Immature natural killer cell (primary cell): Measurements from ENCODE around the gene LLCFC1. TPM values are rescaled to one million over a fixed set of nuclear protein-coding genes. Genes with fewer than 3 reads are reported as not detected.

Experiments
- DNase-seq, 3 donors: peaks; one replicate each; pipeline ENCODE4 v3.0.0; 2022; ENCODE audit warnings: mixed read lengths in 1 of 3
- H3K27ac Mint-ChIP-seq, 6 donors: one replicate each; pipeline ENCODE4 v1.8.0; 2020; ENCODE audit warnings: mixed read lengths in 6 of 6, mild to moderate bottlenecking in 5 of 6, inconsistent platforms in 4 of 6, moderate library complexity in 3 of 6
- H3K27me3 Mint-ChIP-seq, 3 donors: one replicate each; pipeline ENCODE4 v1.8.0; 2020 to 2021; ENCODE audit warnings: low read depth in 3 of 3, mild to moderate bottlenecking in 3 of 3, mixed read lengths in 3 of 3, moderate library complexity in 3 of 3, inconsistent platforms in 1 of 3
- H3K36me3 Mint-ChIP-seq, 3 donors: one replicate each; pipeline ENCODE4 v1.8.0; 2020; ENCODE audit warnings: mixed read lengths in 3 of 3, inconsistent platforms in 2 of 3, mild to moderate bottlenecking in 2 of 3
- H3K4me1 Mint-ChIP-seq, 2 donors: one replicate each; pipeline ENCODE4 v1.8.0; 2020; ENCODE audit warnings: inconsistent platforms in 2 of 2, mild to moderate bottlenecking in 2 of 2, mixed read lengths in 2 of 2, moderate library complexity in 1 of 2
- H3K4me3 Mint-ChIP-seq, 5 donors: one replicate each; pipeline ENCODE4 v1.8.0; 2020; ENCODE audit warnings: mild to moderate bottlenecking in 5 of 5, mixed read lengths in 5 of 5, inconsistent platforms in 3 of 5, moderate library complexity in 3 of 5
- H3K9me3 Mint-ChIP-seq, 6 donors: one replicate each; pipeline ENCODE4 v1.8.0; 2020; ENCODE audit warnings: mild to moderate bottlenecking in 6 of 6, mixed read lengths in 6 of 6, inconsistent platforms in 4 of 6, moderate library complexity in 3 of 6
- polyA plus RNA-seq, 3 donors: library from polyadenylated mRNA; unstranded; fragments of 300-500 nt; fragmentation: Illumina TruSeq; gene quantifications; one replicate each; pipeline ENCODE4 v1.2.3, GENCODE V29; 2021

The LLCFC1 gene
- polyA plus RNA-seq, 3 donors from 2014 or later = not detected

- no peak for DNase-seq
- Mint-ChIP-seq H3K4me1 (no peaks in the 10 kb centered on the region), H3K4me3 (no peak overlapping the region), H3K27me3 (peaks cover 0 to 4% (median 1%) of the 10 kb centered on the region in 3 donors), H3K36me3 (no peaks in the 10 kb centered on the region), H3K27ac (no peak overlapping the region), H3K9me3 (no peaks in the 10 kb centered on the region)
These were observed 1.8 kb downstream of the LLCFC1 start for GRCh38 chr7:142940966-142941535.

DNA sequence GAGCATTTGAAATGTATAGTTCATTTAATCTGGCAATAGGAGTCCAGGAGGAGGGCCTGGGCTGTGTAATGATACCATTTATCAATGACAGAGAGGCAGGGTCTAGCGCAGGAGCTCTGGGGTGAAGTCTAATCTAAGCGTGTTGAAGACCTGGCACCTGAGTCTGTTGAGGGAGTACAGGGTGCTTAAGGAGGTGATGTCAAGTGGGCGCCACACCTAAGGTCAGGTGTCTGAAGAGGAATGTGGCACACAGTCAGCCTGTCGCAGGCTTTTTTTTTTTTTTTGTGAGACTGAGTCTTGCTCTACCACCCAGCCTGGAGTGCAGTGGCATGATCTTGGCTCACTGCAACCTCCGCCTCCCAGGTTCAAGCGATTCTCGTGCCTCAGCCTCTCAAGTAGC is 2.3 kb downstream of the LLCFC1 start:
- DNase-seq = no peak
- Mint-ChIP-seq H3K9me3 (no peaks in the 10 kb centered on the region), H3K4me3 (no peak overlapping the region), H3K36me3 (no peaks in the 10 kb centered on the region), H3K4me1 (no peaks in the 10 kb centered on the region), H3K27ac (no peak overlapping the region), H3K27me3 (peaks cover 0 to 4% (median 1%) of the 10 kb centered on the region in 3 donors)

- H3K4me1 Mint-ChIP-seq = no peaks in the 10 kb centered on the region
- H3K4me3 Mint-ChIP-seq = no peak overlapping the region
- H3K27ac Mint-ChIP-seq = no peak overlapping the region
- H3K36me3 Mint-ChIP-seq = no peaks in the 10 kb centered on the region
- no peak for DNase-seq
- H3K27me3 Mint-ChIP-seq = peaks cover 0 to 4% (median under 1%) of the 10 kb centered on the region in 3 donors
- no peaks in the 10 kb centered on the region for H3K9me3 Mint-ChIP-seq
These were observed 3.5 kb downstream of the LLCFC1 start for GRCh38 chr7:142942746-142943145.

GRCh38 chr7:142943706-142944268 is 4.5 kb downstream of the LLCFC1 start:
- H3K4me3 Mint-ChIP-seq = no peak overlapping the region
- DNase-seq = no peak
- no peaks in the 10 kb centered on the region for H3K4me1 Mint-ChIP-seq
- peaks cover 0 to 6% (median 4%) of the 10 kb centered on the region in 3 donors for H3K27me3 Mint-ChIP-seq
- no peak overlapping the region for H3K27ac Mint-ChIP-seq
- H3K36me3 Mint-ChIP-seq = no peaks in the 10 kb centered on the region
- no peaks in the 10 kb centered on the region for H3K9me3 Mint-ChIP-seq

DNA sequence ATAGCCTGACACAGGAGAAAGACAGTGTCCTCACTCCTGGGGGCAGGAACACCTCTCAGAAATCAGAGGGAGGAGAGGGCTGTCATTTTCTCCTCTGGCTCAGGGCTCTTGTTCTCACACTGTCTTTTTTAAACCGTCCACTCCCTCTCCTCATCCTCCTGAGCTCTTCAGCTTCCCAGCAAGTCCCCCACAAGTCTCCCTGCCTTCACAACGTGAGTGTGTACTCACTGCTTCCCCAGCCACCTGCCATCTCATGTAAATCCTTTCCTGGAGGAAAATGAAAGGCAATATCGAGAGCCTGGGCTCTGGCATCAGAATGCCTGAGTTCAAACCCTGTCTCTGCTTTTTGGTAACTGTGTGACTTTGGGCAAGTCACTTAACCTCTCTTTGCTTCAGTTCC is 5.7 kb downstream of the LLCFC1 start:
- no peak for DNase-seq
- Mint-ChIP-seq H3K4me3 (no peak overlapping the region), H3K27me3 (peaks cover 0 to 6% (median 5%) of the 10 kb centered on the region in 3 donors)

DNA sequence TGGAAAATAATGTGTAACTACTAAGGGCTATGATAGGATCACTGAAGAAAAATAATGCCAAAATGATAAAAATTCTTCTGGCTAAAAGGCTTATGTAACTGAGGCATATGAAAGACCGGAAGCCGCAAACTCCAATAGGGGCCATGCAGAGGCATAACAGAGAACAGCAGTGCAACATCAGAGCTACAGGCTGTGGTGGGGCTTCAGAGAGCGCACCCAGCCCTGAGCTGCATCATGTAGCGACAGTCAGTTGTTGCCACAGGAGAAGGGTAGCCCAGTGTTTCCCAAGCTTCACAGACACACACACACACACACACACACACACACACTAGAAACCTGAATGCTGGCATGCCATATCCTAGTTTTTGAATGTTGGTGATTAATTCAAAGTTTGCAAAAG is 9.3 kb downstream of the LLCFC1 start:
- H3K4me1 Mint-ChIP-seq = no peaks in the 10 kb centered on the region
- peaks cover 1 to 7% (median 2%) of the 10 kb centered on the region in 3 donors for H3K27me3 Mint-ChIP-seq
- H3K27ac Mint-ChIP-seq = no peak overlapping the region
- no peaks in the 10 kb centered on the region for H3K9me3 Mint-ChIP-seq
- no peak for DNase-seq
- H3K36me3 Mint-ChIP-seq = no peaks in the 10 kb centered on the region
- H3K4me3 Mint-ChIP-seq = no peak overlapping the region

More for the DNA sequence above, 5.7 kb downstream of the LLCFC1 start:
- Mint-ChIP-seq H3K4me1 (no peaks in the 10 kb centered on the region), H3K36me3 (no peaks in the 10 kb centered on the region), H3K9me3 (no peaks in the 10 kb centered on the region), H3K27ac (no peak overlapping the region)

DNA sequence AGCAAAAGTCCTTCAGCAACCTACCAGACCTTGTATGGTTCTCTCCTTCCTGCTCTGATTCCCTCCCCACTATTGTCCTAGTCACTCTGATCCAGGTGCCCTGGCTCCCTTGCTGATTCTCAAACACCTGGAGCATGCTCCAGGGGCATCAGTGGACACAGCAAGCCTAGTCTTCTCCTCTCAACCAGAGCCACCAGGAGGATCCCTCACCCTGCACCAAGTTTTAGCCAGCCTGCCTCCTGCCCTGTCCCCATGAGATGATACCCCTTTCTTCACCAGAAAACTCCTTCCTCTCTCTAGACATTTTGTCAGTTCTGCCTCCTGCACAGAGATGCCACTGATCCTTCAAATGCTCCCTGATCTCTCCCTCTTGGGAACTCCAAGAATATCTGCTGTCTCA is 11.0 kb downstream of the LLCFC1 start:
- no peak for DNase-seq
- Mint-ChIP-seq H3K4me3 (no peak overlapping the region), H3K4me1 (no peaks in the 10 kb centered on the region), H3K27me3 (peaks cover 1 to 9% (median 4%) of the 10 kb centered on the region in 3 donors), H3K9me3 (peaks cover 0 to 7% (median 1%) of the 10 kb centered on the region in 6 donors), H3K36me3 (no peaks in the 10 kb centered on the region), H3K27ac (no peak overlapping the region)

- H3K4me1 Mint-ChIP-seq = no peaks in the 10 kb centered on the region
- H3K4me3 Mint-ChIP-seq = no peak overlapping the region
- H3K36me3 Mint-ChIP-seq = peaks cover 7 to 11% (median 7%) of the 10 kb centered on the region in 3 donors
- H3K9me3 Mint-ChIP-seq = peaks cover 8 to 20% (median 13%) of the 10 kb centered on the region in 6 donors
- DNase-seq = no peak
- no peak overlapping the region for H3K27ac Mint-ChIP-seq
- H3K27me3 Mint-ChIP-seq = peaks cover 6 to 8% (median 6%) of the 10 kb centered on the region in 3 donors
These were observed 15.5 kb downstream of the LLCFC1 start for GRCh38 chr7:142954680-142955268.

GRCh38 chr7:142956951-142957623 is 17.8 kb downstream of the LLCFC1 start:
- H3K27me3 Mint-ChIP-seq = peaks cover 6 to 18% (median 13%) of the 10 kb centered on the region in 3 donors
- H3K4me3 Mint-ChIP-seq = no peak overlapping the region
- no peaks in the 10 kb centered on the region for H3K4me1 Mint-ChIP-seq
- peaks cover 8 to 20% (median 13%) of the 10 kb centered on the region in 6 donors for H3K9me3 Mint-ChIP-seq
- no peak for DNase-seq
- H3K27ac Mint-ChIP-seq = no peak overlapping the region
- peaks cover 7 to 11% (median 7%) of the 10 kb centered on the region in 3 donors for H3K36me3 Mint-ChIP-seq

DNA sequence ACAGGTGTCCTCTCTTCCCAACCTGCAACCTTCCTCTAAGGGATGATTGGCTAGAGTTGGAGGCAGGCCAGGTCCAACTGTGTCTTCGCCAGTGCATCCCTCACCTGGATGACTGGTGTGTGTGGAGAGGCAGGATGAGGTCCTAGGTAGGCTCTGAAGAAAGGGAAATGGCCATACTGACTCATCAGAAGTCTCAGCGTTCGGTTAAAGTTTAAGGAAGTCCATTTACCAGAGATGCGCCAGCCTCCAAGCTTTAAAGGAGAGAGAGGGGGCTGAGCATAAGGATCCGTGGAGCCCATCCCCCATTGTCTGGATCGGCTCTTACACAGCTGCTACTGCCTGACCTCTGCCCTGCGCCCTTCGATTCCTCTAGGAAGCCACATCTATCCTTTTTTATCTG is 18.4 kb downstream of the LLCFC1 start:
- H3K27me3 Mint-ChIP-seq = peaks cover 6 to 18% (median 13%) of the 10 kb centered on the region in 3 donors
- DNase-seq = no peak

GRCh38 chr7:142959202-142959601 is 19.9 kb downstream of the LLCFC1 start:
- DNase-seq = no peak
- H3K4me1 Mint-ChIP-seq = no peaks in the 10 kb centered on the region
- peaks cover 8 to 22% (median 15%) of the 10 kb centered on the region in 3 donors for H3K27me3 Mint-ChIP-seq

More for the DNA sequence above, 18.4 kb downstream of the LLCFC1 start:
- Mint-ChIP-seq H3K4me3 (no peak overlapping the region), H3K27ac (no peak overlapping the region), H3K4me1 (no peaks in the 10 kb centered on the region), H3K9me3 (peaks cover 8 to 20% (median 13%) of the 10 kb centered on the region in 6 donors), H3K36me3 (peaks cover 7 to 11% (median 7%) of the 10 kb centered on the region in 3 donors)

GRCh38 chr7:142960955-142961512 is 21.8 kb downstream of the LLCFC1 start:
- Mint-ChIP-seq H3K9me3 (peaks cover 3 to 10% (median 6%) of the 10 kb centered on the region in 6 donors), H3K27ac (no peak overlapping the region), H3K4me1 (no peaks in the 10 kb centered on the region), H3K36me3 (peaks cover under 1 to 6% (median 5%) of the 10 kb centered on the region in 3 donors), H3K27me3 (peaks cover 7 to 24% (median 13%) of the 10 kb centered on the region in 3 donors), H3K4me3 (no peak overlapping the region)
- DNase-seq = no peak

More at GRCh38 chr7:142959202-142959601, 19.9 kb downstream of the LLCFC1 start:
- Mint-ChIP-seq H3K36me3 (peaks cover 7 to 11% (median 7%) of the 10 kb centered on the region in 3 donors), H3K9me3 (peaks cover 7 to 18% (median 13%) of the 10 kb centered on the region in 6 donors), H3K27ac (no peak overlapping the region), H3K4me3 (no peak overlapping the region)

DNA sequence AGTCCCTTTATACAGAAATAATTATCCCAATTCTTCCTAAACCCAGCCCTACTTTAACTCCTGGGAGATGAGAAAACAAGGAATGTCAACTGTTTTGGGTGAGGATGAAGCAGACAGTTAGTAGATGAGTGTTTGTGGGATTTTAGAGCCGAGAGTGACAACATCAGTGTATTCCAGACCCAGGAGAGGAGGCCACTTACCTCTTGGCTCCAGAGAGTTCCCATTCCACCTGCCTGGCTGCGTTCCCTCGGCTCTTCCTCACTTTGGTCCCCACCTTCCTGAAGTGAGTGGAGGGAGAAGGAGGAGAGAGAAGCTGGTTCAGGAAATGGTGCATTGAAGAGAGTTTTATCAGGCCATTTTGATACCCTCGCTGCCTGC is 22.3 kb downstream of the LLCFC1 start:
- Mint-ChIP-seq H3K27me3 (peaks cover 7 to 23% (median 11%) of the 10 kb centered on the region in 3 donors), H3K36me3 (peaks cover 0 to 2% (median under 1%) of the 10 kb centered on the region in 3 donors), H3K27ac (no peak overlapping the region), H3K4me1 (no peaks in the 10 kb centered on the region), H3K9me3 (peaks cover 0 to 5% (median under 1%) of the 10 kb centered on the region in 6 donors), H3K4me3 (no peak overlapping the region)
- DNase-seq = no peak
